Ectodermal cell (in vitro differentiated cells): Measurements from ENCODE around the gene TMEM132C.

Experiments used
- H3K27ac ChIP-seq: 2 replicates; pipeline ENCODE4 v1.7.0; 2013; ENCODE audit warnings: mild to moderate bottlenecking, low read depth, low read length; ENCODE audit not compliant: insufficient read depth, poor library complexity, severe bottlenecking
- H3K27me3 ChIP-seq: 2 replicates; pipeline ENCODE4 v1.7.0; 2013; ENCODE audit warnings: mild to moderate bottlenecking, low read length; ENCODE audit not compliant: insufficient read depth, control insufficient read depth, poor library complexity, severe bottlenecking
- H3K36me3 ChIP-seq: one replicate; pipeline ENCODE4 v1.7.0; 2013; ENCODE audit warnings: low read length; ENCODE audit not compliant: control insufficient read depth, insufficient read depth
- H3K4me1 ChIP-seq: one replicate; pipeline ENCODE4 v1.7.0; 2013; ENCODE audit warnings: low read length; ENCODE audit not compliant: control insufficient read depth, insufficient read depth
- H3K4me3 ChIP-seq: 2 replicates; pipeline ENCODE4 v1.7.0; 2013; ENCODE audit warnings: low read depth, low read length, control low read depth; ENCODE audit not compliant: insufficient read depth
- H3K9me3 ChIP-seq: 2 replicates; pipeline ENCODE4 v1.7.0; 2013; ENCODE audit warnings: mild to moderate bottlenecking, low read length, moderate library complexity; ENCODE audit not compliant: control insufficient read depth
- WGBS, 2 experiments: methylation state at CpG; one replicate each; pipeline ENCODE4 v1.1.7; 2013; ENCODE audit warnings: missing lambda C conversion rate in 2 of 2; 5-methylcytosine and 5-hydroxymethylcytosine counted together

TMEM132C gene

GRCh38 chr12:128570191-128571065, 303.5 kb downstream of the TMEM132C start:
- Histone ChIP-seq H3K4me1 (no peaks in the 10 kb centered on the region), H3K27ac (no peak overlapping the region), H3K4me3 (no peak overlapping the region), H3K36me3 (no peaks in the 10 kb centered on the region), H3K27me3 (no peaks in the 10 kb centered on the region), H3K9me3 (no peaks in the 10 kb centered on the region)
- WGBS, 2 experiments, result 82% methylated on average over 11 of the region's 11 CpGs

- Histone ChIP-seq H3K36me3 (no peaks in the 10 kb centered on the region), H3K27ac (no peak overlapping the region), H3K27me3 (no peaks in the 10 kb centered on the region), H3K4me3 (no peak overlapping the region), H3K4me1 (no peaks in the 10 kb centered on the region), H3K9me3 (no peaks in the 10 kb centered on the region)
- 94 to 95% methylated on average over 7 of the region's 7 CpGs for WGBS, 2 experiments
These were observed 305.2 kb downstream of the TMEM132C start for GRCh38 chr12:128571906-128572810.

GRCh38 chr12:128573907-128574306, 306.9 kb downstream of the TMEM132C start:
- H3K4me1 ChIP-seq, result no peaks in the 10 kb centered on the region
- no peak overlapping the region for H3K4me3 ChIP-seq
- H3K27ac ChIP-seq, result no peak overlapping the region
- no peaks in the 10 kb centered on the region for H3K36me3 ChIP-seq
- no peaks in the 10 kb centered on the region for H3K27me3 ChIP-seq
- no peaks in the 10 kb centered on the region for H3K9me3 ChIP-seq
- 70 to 72% methylated on average over 4 of the region's 4 CpGs for WGBS, 2 experiments

GRCh38 chr12:128578045-128578444, 311.1 kb downstream of the TMEM132C start:
- WGBS, 2 experiments, result 92 to 94% methylated on average over 8 of the region's 8 CpGs
- Histone ChIP-seq H3K9me3 (no peaks in the 10 kb centered on the region), H3K27ac (no peak overlapping the region), H3K4me1 (no peaks in the 10 kb centered on the region), H3K27me3 (no peaks in the 10 kb centered on the region), H3K4me3 (no peak overlapping the region), H3K36me3 (no peaks in the 10 kb centered on the region)

GRCh38 chr12:128581321-128581761, 314.4 kb downstream of the TMEM132C start:
- no peaks in the 10 kb centered on the region for H3K36me3 ChIP-seq
- no peaks in the 10 kb centered on the region for H3K27me3 ChIP-seq
- H3K27ac ChIP-seq, result no peak overlapping the region
- 85% methylated on average over 7 of the region's 7 CpGs for WGBS, 2 experiments
- H3K4me3 ChIP-seq, result no peak overlapping the region
- H3K4me1 ChIP-seq, result no peaks in the 10 kb centered on the region
- H3K9me3 ChIP-seq, result no peaks in the 10 kb centered on the region

- Histone ChIP-seq H3K4me3 (no peak overlapping the region), H3K36me3 (no peaks in the 10 kb centered on the region), H3K27ac (no peak overlapping the region), H3K4me1 (peaks cover 6% of the 10 kb centered on the region), H3K27me3 (no peaks in the 10 kb centered on the region), H3K9me3 (no peaks in the 10 kb centered on the region)
- 56 to 61% methylated on average over 9 of the region's 9 CpGs for WGBS, 2 experiments
These were observed 316.5 kb downstream of the TMEM132C start for GRCh38 chr12:128583453-128583852.

- H3K27ac ChIP-seq, result no peak overlapping the region
- no peaks in the 10 kb centered on the region for H3K27me3 ChIP-seq
- no peak overlapping the region for H3K4me3 ChIP-seq
- H3K36me3 ChIP-seq, result no peaks in the 10 kb centered on the region
- H3K9me3 ChIP-seq, result no peaks in the 10 kb centered on the region
- WGBS, 2 experiments, result 59 to 68% methylated on average over 7 of the region's 7 CpGs
- peaks cover 6% of the 10 kb centered on the region for H3K4me1 ChIP-seq
These were observed 319.6 kb downstream of the TMEM132C start for GRCh38 chr12:128586451-128587029.

- Histone ChIP-seq H3K36me3 (no peaks in the 10 kb centered on the region), H3K4me1 (peaks cover 6% of the 10 kb centered on the region), H3K27me3 (no peaks in the 10 kb centered on the region), H3K27ac (no peak overlapping the region), H3K4me3 (no peak overlapping the region), H3K9me3 (no peaks in the 10 kb centered on the region)
- WGBS, 2 experiments, result 82 to 96% methylated on average over 2 of the region's 2 CpGs
These were observed 320.9 kb downstream of the TMEM132C start for GRCh38 chr12:128587918-128588317.

GRCh38 chr12:128592220-128592744, 325.3 kb downstream of the TMEM132C start:
- Histone ChIP-seq H3K27me3 (no peaks in the 10 kb centered on the region), H3K27ac (no peak overlapping the region), H3K4me1 (peaks cover 18% of the 10 kb centered on the region), H3K4me3 (no peak overlapping the region), H3K9me3 (no peaks in the 10 kb centered on the region), H3K36me3 (no peaks in the 10 kb centered on the region)
- 89 to 92% methylated on average over 6 of the region's 6 CpGs for WGBS, 2 experiments
